Nephron (organoid): ENCODE measurements around the gene RAB40C.

Source experiments
- H3K27ac Mint-ChIP-seq, 3 experiments: 2 replicates each; pipeline ENCODE4 v1.8.0; 2020; ENCODE audit warnings: mixed read lengths in 3 of 3, mild to moderate bottlenecking in 2 of 3, moderate library complexity in 1 of 3
- H3K27me3 Mint-ChIP-seq: 2 replicates; pipeline ENCODE4 v1.8.0; 2021; ENCODE audit warnings: low read depth, mild to moderate bottlenecking, moderate library complexity, mixed read lengths
- H3K36me3 Mint-ChIP-seq: 2 replicates; pipeline ENCODE4 v1.8.0; 2020; ENCODE audit warnings: low read depth, mixed read lengths
- H3K4me1 Mint-ChIP-seq: 2 replicates; pipeline ENCODE4 v1.8.0; 2020; ENCODE audit warnings: mixed read lengths
- H3K4me3 Mint-ChIP-seq, 3 experiments: 2 replicates each; pipeline ENCODE4 v1.8.0; 2020; ENCODE audit warnings: mild to moderate bottlenecking in 3 of 3, mixed read lengths in 3 of 3, moderate library complexity in 2 of 3
- H3K9me3 Mint-ChIP-seq: 2 replicates; pipeline ENCODE4 v1.8.0; 2020; ENCODE audit warnings: mixed read lengths
- CTCF ChIP-seq, 3 experiments: fragments of 200-600 bp; sonication (generic); IDR thresholded peaks; one replicate each; pipeline ENCODE4 v1.5.0; 2021; ENCODE audit warnings: antibody characterized with exemption in 3 of 3; ENCODE audit not compliant: unreplicated experiment in 3 of 3

The RAB40C gene

GRCh38 chr16:658679-659571 is 69.1 kb downstream of the RAB40C start:
- Mint-ChIP-seq H3K4me1 (no peaks in the 10 kb centered on the region), H3K27me3 (no peaks in the 10 kb centered on the region), H3K4me3 (no peak overlapping the region), H3K9me3 (no peaks in the 10 kb centered on the region), H3K36me3 (no peaks in the 10 kb centered on the region), H3K27ac (no peak overlapping the region)
- no peak for TF ChIP-seq CTCF (IDR thresholded peaks at IDR 0.05; ENCODE audit: unreplicated experiment in 3 of 3)

GRCh38 chr16:659618-660017 is 69.8 kb downstream of the RAB40C start:
- Mint-ChIP-seq H3K9me3 (no peaks in the 10 kb centered on the region), H3K36me3 (no peaks in the 10 kb centered on the region), H3K4me3 (no peak overlapping the region), H3K27me3 (no peaks in the 10 kb centered on the region), H3K27ac (no peak overlapping the region), H3K4me1 (no peaks in the 10 kb centered on the region)
- no peak for TF ChIP-seq CTCF (IDR thresholded peaks at IDR 0.05; ENCODE audit: unreplicated experiment in 3 of 3)

- no peaks in the 10 kb centered on the region for H3K9me3 Mint-ChIP-seq
- no peak overlapping the region for H3K27ac Mint-ChIP-seq
- no peaks in the 10 kb centered on the region for H3K36me3 Mint-ChIP-seq
- H3K4me3 Mint-ChIP-seq = no peak overlapping the region
- no peaks in the 10 kb centered on the region for H3K27me3 Mint-ChIP-seq
- no peaks in the 10 kb centered on the region for H3K4me1 Mint-ChIP-seq
- TF ChIP-seq CTCF (IDR thresholded peaks at IDR 0.05; ENCODE audit: unreplicated experiment in 3 of 3) = no peak
Observed at GRCh38 chr16:660132-660458, 70.2 kb downstream of the RAB40C start.

- no peak overlapping the region for H3K27ac Mint-ChIP-seq
- no peaks in the 10 kb centered on the region for H3K9me3 Mint-ChIP-seq
- no peak overlapping the region for H3K4me3 Mint-ChIP-seq
- peak; percentile 57 to 66 (median 62) for TF ChIP-seq CTCF (IDR thresholded peaks at IDR 0.05; ENCODE audit: unreplicated experiment in 3 of 3)
- no peaks in the 10 kb centered on the region for H3K36me3 Mint-ChIP-seq
- H3K4me1 Mint-ChIP-seq = no peaks in the 10 kb centered on the region
- no peaks in the 10 kb centered on the region for H3K27me3 Mint-ChIP-seq
Observed at GRCh38 chr16:660459-661183, 70.8 kb downstream of the RAB40C start.

GRCh38 chr16:661184-661821 is 71.4 kb downstream of the RAB40C start:
- Mint-ChIP-seq H3K27ac (no peak overlapping the region), H3K9me3 (no peaks in the 10 kb centered on the region), H3K27me3 (no peaks in the 10 kb centered on the region), H3K36me3 (no peaks in the 10 kb centered on the region), H3K4me3 (no peak overlapping the region), H3K4me1 (no peaks in the 10 kb centered on the region)
- TF ChIP-seq CTCF (IDR thresholded peaks at IDR 0.05; ENCODE audit: unreplicated experiment in 3 of 3) = no peak
